Fibroblast of mammary gland (primary cell): ENCODE data around the gene DDAH2.

ENCODE experiments used
- DNase-seq: peaks from one replicate; pipeline ENCODE4 v3.0.0-alpha.2; 2010; ENCODE audit warnings: low read depth
- H3K4me3 ChIP-seq: 2 replicates; pipeline ENCODE4 v1.5.1; 2011; ENCODE audit warnings: low read depth, mild to moderate bottlenecking, low read length, moderate library complexity; ENCODE audit not compliant: control insufficient read depth
- TF ChIP-seq, protein P1 (sequence below): conservative IDR thresholded peaks from 2 replicates; pipeline ENCODE4 v1.5.1; 2011; ENCODE audit warnings: low read depth, low read length, inconsistent platforms; ENCODE audit not compliant: control insufficient read depth, insufficient read depth

The DDAH2 gene

DNA sequence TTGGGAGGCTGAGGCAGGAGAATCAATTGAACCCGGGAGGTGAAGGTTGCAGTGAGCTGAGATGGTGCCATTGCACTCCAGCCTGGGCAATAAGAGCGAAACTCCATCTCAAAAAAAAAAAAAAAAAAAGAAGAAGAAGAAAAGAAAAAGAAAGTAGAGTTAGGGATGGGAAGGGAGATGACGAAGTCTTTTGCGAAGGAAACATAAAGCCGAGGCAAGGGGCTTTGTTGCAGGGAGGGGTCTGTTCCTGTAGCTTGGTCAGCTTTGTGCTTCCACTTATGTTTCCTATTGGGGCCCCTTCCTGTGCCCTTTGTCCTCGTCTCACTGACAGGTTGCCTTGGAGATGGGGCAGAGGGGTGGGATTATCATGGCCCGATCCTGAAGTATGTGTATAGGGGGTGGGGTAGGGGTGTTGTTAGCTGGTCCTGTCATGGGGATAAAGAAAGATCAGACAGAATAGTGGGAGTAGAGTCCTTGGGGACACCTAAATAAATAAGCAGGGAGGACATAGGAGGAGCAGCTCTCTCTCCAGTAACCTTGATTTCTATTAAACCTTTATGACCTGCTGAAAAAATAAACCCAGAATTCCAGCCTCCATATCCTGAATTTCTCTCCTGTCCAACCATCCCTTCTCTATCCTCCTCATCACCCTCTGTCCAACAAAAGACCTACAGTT, 8.4 kb upstream of the DDAH2 start:
- peak; percentile 30 for DNase-seq
- peak overlapping the region; percentile 17 for H3K4me3 ChIP-seq

DNA sequence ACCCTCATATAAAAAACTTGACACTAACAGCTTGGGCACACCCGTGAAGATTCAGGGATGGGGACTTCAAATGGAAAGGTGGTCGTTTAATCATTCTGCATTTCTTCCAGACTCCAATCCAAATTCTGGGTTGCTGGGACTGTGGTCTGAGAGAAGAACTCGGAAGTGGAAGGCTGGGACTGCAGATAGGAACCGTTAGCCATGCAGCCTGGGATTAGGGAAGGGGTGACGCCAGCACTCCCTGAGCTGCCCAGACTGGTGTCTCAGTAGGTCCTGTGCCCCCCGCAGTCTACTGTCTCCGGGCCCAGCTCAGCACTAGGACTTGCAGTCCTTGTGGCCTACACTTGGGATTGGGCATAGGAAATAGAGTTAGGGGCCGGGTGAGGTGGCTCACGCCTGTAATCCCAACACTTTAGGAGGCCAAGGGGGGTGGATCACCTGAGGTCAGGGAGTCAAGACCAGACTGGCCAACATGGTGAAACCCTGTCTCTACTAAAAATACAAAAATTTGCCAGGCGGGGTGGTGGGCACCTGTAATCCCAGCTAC, 7.7 kb upstream of the DDAH2 start:
- no peak for DNase-seq
- peak overlapping the region; percentile 87 for H3K4me3 ChIP-seq
- TF ChIP-seq, protein P1, sequence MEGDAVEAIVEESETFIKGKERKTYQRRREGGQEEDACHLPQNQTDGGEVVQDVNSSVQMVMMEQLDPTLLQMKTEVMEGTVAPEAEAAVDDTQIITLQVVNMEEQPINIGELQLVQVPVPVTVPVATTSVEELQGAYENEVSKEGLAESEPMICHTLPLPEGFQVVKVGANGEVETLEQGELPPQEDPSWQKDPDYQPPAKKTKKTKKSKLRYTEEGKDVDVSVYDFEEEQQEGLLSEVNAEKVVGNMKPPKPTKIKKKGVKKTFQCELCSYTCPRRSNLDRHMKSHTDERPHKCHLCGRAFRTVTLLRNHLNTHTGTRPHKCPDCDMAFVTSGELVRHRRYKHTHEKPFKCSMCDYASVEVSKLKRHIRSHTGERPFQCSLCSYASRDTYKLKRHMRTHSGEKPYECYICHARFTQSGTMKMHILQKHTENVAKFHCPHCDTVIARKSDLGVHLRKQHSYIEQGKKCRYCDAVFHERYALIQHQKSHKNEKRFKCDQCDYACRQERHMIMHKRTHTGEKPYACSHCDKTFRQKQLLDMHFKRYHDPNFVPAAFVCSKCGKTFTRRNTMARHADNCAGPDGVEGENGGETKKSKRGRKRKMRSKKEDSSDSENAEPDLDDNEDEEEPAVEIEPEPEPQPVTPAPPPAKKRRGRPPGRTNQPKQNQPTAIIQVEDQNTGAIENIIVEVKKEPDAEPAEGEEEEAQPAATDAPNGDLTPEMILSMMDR = no peak

More for the DNA sequence above, 8.4 kb upstream of the DDAH2 start:
- TF ChIP-seq, protein P1 = no peak

DNA sequence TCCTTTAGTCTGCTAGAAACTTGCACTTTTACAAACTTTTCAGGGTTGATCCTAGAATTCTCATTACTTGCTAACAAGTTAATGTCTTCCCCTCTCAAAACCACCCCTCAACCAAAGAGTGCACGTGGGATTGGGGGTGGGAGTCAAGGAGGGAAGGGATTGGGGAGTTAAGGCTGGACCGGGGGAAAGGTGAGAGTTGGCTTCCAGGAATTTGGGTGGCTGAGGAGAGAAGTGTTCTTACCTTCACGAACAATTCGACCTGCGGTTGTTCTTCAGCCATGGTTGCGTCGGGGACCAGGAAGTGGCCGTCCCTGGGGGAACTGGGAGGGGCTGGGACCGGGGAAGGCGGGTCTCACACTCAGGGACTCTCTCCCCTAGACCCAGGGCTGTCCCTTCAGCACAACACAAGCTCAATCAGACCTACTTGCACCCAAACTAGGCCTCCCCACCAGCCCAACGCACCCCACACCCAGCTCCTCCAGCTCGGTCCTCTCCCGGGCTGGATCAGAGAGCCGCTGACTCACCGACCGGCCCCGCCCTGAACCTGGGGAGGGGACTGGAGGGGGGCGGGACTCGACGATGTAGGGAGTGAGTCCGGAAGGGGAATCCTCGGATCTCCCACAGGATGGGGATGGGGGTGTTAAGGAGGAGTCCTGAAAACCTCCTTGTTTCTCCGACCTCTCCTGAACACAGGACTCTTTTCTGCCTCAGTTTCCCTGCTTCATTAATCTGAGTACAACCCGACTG, 7.1 kb upstream of the DDAH2 start, which contains the start of gene CLIC1:
Gene CLIC1 (minus strand): TSS at position 510 of the 747 bp plus-strand sequence. CDS start 230 bp downstream, at position 280.
- TF ChIP-seq, protein P1 = no peak
- DNase-seq = peak; percentile 74
- H3K4me3 ChIP-seq = peak within 1 kb of the TSS; percentile 87

DNA sequence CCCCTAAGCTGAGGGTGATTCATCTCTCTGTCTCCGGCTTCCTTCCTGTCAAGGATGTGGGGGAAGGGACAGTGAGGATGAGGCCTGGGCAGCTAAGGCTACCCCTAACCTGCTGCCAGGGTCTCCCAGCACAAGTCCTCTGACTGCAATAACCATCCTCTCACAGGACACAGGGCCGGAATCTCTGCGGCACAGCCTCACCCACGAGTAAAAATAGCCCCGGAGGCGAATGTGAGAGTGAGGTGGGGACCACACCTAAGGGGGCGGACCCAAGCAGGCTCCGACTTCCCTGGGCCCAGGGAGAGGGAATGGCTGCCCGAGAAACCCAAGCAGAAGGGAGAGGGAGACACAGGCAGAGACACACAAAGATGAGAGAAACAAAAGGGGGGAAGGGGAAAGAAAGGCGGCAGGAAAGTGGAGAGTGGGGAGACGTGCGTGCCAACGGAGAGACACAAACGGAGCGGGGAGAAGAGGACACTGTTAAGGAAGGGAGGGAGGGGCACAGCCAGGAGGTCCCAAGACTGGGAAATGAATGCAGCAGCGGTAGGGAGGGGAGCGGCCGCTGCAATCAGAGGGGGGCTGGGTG, 5.8 kb upstream of the DDAH2 start:
- H3K4me3 ChIP-seq = peak overlapping the region; percentile 87
- TF ChIP-seq, protein P1 = no peak
- peak; percentile 74 for DNase-seq

DNA sequence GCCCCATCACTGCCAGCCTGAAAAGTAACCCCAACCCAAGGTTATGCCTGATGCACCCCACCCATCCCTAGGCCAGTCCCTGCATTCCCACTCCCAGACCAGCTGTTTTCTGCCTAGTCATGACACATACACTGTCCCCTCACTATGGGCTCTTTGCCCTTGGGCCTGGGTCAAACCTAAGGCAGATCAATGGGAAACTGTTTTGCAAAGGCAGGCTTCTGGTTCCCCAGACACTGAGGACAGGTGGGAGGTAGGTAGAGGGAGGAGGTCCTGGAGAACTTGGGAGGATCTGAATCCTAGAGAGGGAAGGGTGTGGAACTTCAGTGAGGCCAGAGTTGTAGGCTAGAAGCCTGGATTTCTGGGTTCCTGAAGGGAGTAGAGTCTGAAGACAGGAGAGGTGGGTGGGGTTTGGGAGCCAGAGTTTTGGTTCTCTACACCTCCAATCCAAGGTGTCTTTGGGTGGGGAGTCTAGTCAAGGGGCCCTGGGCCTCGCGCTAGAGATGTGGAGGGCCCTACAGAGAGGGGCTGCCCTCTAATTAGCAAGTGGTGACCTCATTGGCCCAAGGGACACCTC, 5.2 kb upstream of the DDAH2 start:
- no peak for DNase-seq
- TF ChIP-seq, protein P1 = no peak
- peak overlapping the region; percentile 87 for H3K4me3 ChIP-seq

DNA sequence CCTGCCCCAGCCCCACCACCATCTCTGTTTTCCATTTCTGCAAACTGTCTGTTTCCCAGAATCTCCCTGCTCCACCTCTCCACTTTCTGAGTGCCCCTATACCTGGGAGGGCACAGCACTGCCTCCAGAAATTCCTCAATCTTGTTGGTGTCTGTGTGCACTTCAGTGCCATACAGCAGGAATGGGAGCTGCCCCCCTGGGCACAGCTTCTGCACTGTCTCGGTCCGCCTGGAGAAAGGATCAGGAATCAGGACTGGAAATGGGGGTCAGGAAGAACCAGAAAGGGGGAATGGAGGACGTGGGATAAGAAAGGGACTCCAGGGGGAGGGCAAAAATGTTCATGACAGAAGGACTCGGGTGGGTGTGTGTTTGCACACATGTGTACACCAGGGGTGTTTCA, 4.6 kb upstream of the DDAH2 start:
- peak overlapping the region; percentile 87 for H3K4me3 ChIP-seq
- TF ChIP-seq, protein P1 = no peak
- DNase-seq = no peak
